ENCODE data around the gene RHEX.

RHEX gene

DNA sequence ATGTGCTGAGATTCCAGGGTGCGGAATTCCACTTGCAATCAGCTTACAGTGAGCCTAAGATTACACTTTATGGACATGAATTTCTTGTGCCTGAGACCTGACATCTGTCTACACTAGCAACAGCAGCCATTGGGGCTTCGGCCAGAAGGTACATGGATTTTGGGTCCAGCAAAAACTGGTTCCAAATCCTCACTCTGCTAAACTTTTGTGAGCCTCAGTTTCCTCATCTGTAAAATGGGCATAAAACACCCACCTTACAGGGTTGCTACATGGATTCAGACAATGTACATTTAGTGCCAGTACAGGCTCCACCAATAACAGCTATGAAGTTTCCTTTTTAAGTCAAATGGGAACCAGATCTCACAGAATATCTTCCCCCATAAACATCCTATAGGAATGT, 30.8 kb downstream of the RHEX start:
- DNase-seq (ENCODE audit: extremely low read depth in 1 of 2, low read depth in 1 of 2), result no peak

DNA sequence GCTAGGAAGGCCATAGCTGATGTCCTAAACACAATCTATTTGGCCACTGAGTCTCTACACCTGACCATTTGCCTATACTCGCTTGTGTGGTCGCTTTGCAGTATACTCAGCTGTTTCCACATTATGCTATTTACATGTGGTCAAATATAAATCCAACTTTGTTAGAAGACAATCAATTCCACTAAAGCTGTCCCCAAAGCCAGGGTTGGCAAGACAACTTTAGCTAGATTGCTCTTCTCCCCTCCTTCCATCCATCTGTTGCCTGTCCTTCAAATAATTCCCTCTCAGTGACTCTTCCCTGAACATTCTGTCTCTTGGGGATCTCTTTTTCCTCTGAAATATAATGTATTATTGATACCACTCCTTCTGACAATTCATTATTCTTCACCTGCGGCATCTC, 34.1 kb downstream of the RHEX start:
- DNase-seq (ENCODE audit: extremely low read depth in 1 of 2, low read depth in 1 of 2), result no peak

- no peak for DNase-seq (ENCODE audit: extremely low read depth in 1 of 2, low read depth in 1 of 2)
Measured at GRCh38 chr1:206089341-206089740, 36.4 kb downstream of the RHEX start.

- DNase-seq (ENCODE audit: extremely low read depth in 1 of 2, low read depth in 1 of 2), result no peak
Measured at GRCh38 chr1:206094024-206094423, 41.1 kb downstream of the RHEX start.

GRCh38 chr1:206097381-206097780, 44.4 kb downstream of the RHEX start:
- DNase-seq (ENCODE audit: extremely low read depth in 1 of 2, low read depth in 1 of 2), result no peak

DNA sequence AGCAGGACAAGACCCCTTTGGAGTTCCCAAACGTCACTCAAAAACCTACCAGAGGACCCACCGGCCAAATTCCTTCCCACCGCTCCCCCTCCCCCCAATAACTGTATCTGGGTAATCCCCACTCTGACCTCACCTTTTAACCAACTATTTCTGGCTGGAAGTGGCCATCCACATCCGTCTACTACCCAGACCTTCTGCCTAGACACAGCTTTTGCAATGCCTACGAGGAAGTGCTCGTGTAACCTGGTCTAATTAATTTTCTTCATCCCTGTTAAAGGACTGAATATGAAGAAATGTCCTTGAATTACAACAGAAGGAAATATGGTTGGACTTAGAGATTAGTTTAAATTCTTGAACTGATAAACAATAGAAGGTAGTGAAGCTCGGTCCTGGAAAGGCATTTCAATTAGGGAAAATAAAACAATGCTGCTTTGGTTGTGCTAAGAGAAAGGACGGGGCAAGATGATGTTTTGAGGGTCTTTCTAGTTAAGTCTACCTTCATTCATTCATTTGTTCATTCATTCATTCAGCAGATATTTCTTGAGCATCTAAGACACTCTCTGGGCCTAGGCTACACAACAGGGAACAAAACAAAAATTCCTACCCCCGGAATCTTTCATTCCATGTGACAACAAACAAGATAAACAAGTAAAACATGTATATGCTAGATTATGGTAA, 45.4 kb downstream of the RHEX start:
- DNase-seq (ENCODE audit: extremely low read depth in 1 of 2, low read depth in 1 of 2), result no peak

GRCh38 chr1:206100226-206100815, 47.3 kb downstream of the RHEX start:
- DNase-seq (ENCODE audit: extremely low read depth in 1 of 2, low read depth in 1 of 2), result no peak

GRCh38 chr1:206101351-206102045, 48.5 kb downstream of the RHEX start:
- no peak for DNase-seq (ENCODE audit: extremely low read depth in 1 of 2, low read depth in 1 of 2)

DNA sequence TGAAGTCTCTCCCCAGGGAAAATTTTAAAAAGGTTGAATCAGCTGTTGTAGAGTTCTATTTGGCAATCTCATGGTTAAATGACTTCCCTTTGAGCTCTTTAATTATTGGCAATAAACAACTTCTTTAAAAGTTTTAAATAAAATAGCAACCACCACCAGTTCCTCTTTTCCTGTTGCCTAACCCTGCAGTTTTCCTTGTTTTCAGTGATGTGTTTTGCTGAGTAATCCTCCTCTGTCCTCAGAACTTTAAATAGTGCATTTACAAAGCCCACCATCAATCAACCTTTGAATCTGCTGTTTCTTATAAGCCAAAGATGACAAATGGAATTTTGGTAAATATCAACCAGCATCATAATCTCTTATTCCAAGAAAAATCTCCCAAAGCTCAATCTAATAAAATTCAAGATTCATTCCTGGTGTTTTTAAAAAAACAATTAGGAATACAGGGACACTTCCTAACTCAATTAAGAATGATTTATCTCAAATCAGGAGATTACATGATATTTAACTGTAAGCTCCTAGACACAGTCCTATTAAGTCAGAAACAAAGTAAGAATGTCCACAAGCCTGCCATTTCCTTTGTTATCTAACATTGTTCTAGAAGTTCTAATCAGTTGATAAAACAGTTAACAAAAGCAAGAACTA, 49.4 kb downstream of the RHEX start:
- DNase-seq (ENCODE audit: extremely low read depth in 1 of 2, low read depth in 1 of 2), result no peak

- DNase-seq (ENCODE audit: extremely low read depth in 1 of 2, low read depth in 1 of 2), result no peak
Measured at GRCh38 chr1:206103979-206104378, 51.0 kb downstream of the RHEX start.

DNA sequence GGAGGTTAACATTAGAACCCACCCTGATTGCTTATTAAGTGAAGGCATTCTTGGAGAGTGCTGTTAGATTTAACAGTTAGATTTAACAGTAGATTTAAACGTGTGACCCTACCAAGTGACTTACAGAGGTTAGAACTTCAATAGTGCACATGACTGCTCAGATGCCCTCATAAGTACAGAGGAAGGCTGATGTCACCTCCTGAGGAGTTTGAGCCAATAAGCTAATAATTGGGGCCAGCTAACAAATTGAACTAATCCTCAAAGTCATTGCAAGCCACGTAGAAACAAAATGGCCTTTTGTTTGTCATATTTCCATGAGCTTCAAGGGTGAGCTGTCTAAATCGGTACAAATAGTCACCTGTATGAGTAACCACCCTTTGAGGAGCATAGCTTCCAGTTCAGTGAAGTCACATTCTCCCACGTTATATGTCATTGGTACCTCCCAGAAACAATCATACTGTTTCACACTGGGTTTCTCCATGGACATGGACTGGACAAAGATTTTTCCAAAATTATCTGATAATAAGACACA, 52.6 kb downstream of the RHEX start:
- DNase-seq (ENCODE audit: extremely low read depth in 1 of 2, low read depth in 1 of 2), result no peak

GRCh38 chr1:206106328-206107167, 53.6 kb downstream of the RHEX start:
- DNase-seq (ENCODE audit: extremely low read depth in 1 of 2, low read depth in 1 of 2), result peak; percentile 45 to 60

DNA sequence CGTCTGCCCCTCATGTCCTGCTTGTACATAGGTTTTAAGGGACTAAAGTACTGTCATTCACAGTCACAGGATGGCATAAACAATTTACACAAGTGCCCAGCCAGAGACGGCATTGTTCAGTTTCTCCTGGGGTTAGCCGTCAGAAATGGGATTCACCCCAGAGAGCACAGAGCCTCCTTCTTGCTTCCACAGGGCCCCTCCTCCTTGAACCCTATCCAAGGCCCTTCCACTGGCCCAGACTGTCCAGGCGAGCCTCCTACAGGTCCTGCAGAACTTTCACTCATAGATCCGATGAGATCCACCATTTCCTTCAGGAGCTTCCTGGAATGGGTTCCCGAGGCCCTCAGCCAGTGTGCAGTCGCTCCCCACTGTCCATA, 54.2 kb downstream of the RHEX start:
- DNase-seq (ENCODE audit: extremely low read depth in 1 of 2, low read depth in 1 of 2), result no peak

DNA sequence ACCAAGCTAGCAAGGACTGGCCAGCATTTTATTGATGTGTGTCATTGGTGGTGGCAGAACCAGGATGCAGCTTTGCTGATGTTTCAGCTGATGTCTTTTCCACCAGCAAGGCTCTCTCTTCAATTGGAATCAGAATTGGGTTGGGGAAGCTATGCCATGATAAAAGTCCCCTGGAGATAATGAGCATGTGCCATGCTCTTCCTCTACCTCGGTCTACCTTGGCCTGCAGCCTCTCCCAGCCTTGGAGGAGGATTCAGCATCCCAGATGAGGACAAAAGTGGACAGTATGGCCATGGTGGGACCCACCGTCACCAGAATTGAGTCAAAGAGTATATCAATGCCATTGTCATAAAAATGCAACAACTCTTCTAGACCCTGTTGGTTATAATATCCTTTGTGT, 55.7 kb downstream of the RHEX start:
- no peak for DNase-seq (ENCODE audit: extremely low read depth in 1 of 2, low read depth in 1 of 2)

DNA sequence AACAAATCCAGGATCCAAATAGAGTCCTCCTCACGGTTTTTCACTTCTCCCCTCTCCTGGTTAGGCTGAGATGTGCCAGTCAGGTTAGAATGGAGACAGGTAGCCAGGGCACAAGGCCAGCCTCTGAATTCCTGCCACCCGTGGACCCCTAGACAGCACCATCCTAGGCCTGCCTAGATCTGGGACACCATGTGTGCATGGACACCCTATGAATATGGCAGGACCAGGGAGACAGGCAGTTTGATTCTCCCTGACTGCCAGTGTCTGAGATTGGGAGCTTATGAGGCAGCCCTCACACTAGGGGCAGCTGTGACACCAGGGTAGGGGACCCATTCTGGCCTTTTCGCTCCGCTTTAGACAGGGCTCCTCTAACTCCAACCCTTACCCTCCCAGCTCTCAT, 56.7 kb downstream of the RHEX start:
- no peak for DNase-seq (ENCODE audit: extremely low read depth in 1 of 2, low read depth in 1 of 2)

GRCh38 chr1:206110161-206110560, 57.2 kb downstream of the RHEX start:
- DNase-seq (ENCODE audit: extremely low read depth in 1 of 2, low read depth in 1 of 2), result no peak

- no peak for DNase-seq (ENCODE audit: extremely low read depth in 1 of 2, low read depth in 1 of 2)
Measured at GRCh38 chr1:206110820-206111219, 57.8 kb downstream of the RHEX start.

DNA sequence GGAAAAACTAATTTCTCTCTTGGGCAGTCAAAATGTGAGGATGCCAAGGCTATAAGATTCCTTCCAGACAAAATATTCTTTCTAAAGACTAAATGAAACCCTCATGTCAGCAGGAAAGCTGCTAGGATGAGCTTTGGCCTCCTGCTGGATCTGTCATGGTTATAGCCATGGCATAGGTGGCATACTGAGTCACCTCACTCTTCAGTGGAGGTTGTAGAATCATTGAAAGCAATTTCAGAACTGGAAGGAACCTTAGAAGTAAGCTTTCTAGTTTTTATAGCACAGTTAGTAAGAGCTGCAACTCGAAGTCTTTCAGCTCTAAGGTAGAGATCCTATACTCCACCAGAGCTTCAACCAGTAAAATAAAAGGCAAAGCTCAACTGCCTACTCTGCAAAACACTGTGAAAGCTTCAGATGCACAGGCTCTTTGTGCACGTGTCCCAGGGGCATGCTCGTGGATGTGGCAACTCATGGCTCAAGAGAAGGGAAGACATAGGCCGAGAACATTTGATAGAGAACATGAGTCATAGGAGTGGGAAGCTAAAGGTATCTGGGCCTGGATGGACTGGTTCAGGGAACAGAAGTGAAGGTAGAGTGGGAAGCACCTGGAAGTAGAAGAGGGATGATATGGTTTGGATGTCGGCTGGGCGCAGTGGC, 58.4 kb downstream of the RHEX start:
- DNase-seq (ENCODE audit: extremely low read depth in 1 of 2, low read depth in 1 of 2), result no peak

- DNase-seq (ENCODE audit: extremely low read depth in 1 of 2, low read depth in 1 of 2), result no peak
Measured at GRCh38 chr1:206112600-206113301, 59.8 kb downstream of the RHEX start.
